ENCODE data around the gene PTPRN2.
"Not testable (repeated sequence)": the region's sequence is repeated elsewhere in the genome, so short reads cannot be mapped to it uniquely, and the experiment has no call there.

The PTPRN2 gene

DNA sequence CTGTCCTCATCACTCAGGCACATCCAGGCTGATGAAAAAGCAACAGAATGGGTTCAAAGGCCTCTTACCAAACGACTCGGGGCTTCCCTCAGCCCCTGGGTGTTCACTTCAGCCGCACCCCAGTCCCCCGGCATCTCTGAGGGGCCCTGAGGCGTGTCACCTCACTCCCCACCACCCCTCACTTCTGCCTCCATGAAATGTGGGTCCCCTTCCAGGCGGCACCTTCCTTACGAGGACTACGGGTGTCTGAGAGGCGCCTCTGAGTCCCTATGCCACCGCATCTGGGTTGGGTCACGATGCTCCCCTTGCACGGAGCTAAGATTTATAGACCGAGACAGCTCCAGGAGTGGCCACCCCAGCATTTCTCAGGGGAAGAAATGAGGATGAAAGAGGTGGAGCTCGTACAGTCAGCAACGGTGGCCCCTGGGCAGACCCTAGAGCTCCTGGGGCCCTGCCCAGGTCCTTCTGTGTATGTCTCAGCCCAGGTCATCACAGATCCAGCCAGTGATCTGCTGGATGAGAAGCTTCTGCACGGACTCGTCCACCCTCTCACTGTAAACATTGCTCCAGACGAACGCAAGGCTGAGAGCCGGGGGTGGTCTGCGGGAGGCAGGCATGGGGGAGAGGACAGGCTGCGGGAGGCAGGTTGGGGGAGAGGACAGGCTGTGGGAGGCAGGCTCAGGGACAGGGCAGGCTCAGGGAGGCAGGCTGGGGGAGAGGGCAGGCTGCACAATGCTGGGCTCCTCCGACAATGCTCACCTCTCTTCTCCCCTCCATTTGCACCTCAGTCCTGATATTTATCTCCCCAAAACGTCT, 842.6 kb downstream of the PTPRN2 start:
- DNase-seq = no peak

DNA sequence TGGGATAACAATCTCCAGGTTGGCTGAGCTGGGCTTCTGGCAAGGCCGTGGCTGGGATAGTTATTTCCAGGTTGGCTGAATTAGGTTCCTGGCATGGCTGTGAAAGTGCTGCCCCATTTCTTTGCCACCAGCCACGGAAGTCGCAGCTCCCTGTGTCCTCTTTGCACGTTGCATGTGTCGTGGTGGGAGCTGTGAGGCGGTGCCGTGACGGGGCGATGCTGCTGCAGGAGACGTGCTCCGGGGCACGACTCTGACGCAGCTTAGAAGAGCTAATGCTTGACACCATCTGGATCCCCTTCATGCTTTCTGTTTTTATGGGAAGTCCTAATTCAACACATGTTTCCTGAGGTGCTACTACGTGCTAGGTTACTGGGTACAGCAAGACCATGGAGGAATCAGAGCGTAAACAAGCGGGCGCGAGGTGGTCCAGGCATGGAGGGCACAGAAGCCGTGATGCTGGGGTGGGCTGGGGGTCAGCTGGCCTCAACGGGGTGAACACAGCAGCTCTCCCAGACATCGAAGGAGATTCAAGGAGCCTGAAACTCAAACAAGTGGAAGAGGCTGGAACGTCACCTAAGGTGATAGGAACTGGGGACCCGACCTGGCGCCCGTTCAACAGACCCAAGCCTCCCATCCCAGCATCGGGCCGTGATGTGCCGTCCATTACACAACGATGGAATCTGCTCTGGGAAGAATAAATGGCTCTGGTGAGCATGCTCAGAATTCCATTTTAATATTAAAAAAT, 843.7 kb downstream of the PTPRN2 start:
- no peak for DNase-seq

DNA sequence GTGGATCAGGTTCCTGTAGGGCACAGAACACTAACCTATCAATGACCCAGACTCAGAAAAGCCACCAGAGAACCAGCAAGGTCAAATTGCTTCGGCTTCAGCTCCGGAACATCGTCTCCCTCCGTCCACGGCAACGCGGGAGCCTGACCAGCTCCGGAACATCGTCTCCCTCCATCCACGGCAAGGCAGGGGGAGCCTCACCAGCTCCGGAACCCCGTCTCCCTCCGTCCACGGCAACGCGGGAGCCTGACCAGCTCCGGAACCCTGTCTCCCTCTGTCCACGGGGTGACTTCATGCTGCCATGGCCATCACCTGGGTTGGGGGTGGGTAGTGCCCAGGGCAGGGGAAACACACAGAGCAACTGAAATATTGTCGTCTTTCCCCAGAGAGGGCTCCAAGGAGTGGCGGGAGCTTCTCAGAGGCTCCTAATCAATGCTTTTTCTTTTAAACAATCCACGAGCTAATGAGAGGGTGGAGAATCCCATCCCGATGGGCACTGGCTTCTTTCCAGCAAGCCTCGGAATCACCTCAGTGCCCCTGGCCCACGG, 847.3 kb downstream of the PTPRN2 start:
- DNase-seq = no peak

DNA sequence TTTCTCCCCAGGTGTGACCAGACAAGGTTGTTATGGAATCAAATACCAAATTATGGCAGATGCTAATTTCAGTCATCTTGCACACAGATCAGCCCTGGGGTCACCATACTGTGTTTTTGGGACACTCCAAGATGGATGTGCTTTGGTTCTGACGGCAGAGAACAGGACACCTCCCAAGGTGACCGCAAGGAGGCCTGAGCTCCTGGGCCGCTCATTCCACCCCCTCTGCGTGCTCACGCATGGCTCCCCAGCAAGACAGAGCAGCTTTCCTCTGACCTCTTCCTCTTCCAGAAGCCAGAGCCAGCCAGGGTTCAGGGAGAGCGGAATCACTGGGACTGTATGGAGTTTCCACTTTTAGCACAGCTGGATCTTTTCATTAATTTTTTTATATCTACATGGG, 848.0 kb downstream of the PTPRN2 start:
- DNase-seq = no peak

DNA sequence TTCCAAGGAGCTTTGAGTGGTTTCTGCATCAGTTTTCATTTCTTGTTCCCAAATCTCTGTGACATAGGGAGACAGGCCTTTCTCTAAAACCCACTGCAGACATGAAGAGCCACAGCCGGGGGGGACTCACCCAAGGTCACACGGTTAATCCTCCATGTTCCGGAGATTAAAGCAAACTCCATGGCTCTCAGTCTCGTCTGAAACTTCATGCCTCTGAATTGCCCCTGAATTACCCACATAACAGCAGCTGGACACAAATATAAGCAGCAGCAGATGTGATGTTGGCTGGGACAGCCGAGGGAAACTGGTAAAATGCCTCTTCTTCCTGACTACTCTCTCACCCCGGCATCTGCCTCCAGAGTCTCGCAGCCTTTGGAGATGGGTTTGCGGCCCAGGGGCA, 848.6 kb downstream of the PTPRN2 start:
- no peak for DNase-seq

DNA sequence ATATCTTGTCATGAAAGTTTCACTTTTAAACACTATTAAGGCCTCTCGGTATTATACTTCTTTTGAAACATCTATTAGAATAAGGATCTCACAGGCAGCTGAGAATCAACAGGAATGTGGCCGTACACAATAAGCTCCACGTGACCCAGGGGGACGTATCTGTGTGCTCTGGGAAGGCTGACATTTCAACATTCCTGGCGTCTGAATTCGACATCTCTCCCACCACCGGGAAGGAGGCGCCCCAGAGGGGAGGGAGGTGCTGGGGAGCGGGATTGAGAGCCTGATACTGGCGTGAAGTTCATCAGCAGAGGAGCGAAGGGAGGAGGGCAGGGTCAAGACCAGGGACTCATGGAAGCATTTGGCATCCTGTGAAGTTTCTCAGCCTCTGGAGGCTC, 849.6 kb downstream of the PTPRN2 start:
- no peak for DNase-seq

DNA sequence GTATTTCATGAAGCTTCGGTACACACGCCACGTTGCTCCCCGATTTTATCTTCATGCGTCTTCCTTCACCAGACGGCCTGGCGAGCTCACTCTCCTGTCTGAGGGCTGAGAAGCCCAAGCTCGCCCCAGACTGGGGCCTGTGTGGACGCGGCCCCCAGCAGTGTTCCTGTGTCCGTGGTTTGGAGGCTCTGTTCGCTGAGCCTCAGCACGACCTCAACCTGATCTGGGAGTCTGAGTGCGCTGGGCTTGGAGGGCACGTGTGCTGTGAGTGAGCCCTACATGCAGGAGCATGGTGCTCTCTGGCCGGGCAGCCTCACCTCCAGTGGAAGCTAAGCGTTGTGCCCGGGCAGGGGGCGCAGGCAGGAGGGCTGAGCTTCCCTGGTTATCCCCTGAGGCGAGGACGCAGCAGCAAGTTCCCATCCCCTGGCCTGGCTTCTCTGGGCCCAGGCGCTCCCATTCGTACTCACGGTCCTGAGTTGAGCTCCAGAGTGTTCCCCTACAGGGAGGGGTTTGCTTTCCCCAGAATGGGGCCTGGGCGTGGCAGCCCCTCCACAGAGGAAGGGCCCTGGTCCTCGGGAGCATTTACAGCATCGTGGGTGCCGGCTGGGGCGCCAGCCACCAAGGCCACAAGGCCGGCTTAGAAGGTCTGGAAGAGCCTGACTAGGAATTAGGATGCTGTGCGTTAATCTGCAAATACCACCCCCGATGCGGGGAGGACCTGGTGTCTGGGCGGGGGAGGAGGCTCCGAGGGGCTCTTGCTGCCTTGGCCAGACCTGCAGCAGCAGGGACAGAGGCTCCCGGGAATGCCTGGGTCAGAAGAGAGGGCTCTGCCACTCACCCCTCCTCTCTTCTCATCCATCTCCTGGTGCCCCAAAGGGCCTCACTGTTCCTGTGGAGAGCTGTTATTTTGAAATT, 850.2 kb downstream of the PTPRN2 start:
- no peak for DNase-seq

DNA sequence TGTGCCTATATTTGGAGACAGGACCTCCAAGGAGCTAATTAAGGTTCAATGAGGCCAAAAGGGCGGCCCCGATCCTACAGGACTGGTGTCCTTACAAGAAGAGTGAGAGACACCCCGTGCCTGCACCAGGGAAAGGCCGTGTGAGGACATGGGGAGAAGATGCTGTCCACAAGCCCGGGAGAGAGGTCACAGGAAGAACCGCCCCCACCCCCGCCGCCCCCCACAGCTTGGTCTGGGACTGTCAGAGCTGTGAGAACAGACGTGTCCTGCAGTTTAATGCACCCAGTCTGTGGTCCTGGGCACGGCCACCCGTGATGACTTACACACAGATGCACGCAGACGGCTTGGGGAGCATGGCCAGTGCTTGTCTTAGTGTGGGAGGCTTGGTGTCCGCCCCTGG, 851.3 kb downstream of the PTPRN2 start:
- no peak for DNase-seq

DNA sequence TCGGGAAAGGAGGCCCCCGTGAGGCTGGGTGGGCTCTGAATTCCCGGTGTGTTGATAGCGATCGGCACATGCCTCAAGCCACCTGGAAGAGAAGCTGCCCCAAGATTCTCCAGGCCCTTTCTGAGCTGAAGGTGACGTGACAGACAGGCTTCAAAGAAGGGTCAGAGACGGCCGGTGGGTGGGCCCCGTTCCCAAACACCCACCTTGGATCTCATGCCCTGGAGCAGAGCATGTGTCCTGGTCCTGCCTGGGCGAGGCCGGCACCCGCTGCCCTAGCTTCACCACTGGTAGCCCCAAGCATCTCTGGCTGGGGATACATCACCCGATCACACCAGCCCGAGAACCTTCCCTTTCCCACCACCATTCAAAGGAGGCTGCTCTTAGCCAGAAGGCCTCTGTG, 851.8 kb downstream of the PTPRN2 start:
- DNase-seq = no peak

DNA sequence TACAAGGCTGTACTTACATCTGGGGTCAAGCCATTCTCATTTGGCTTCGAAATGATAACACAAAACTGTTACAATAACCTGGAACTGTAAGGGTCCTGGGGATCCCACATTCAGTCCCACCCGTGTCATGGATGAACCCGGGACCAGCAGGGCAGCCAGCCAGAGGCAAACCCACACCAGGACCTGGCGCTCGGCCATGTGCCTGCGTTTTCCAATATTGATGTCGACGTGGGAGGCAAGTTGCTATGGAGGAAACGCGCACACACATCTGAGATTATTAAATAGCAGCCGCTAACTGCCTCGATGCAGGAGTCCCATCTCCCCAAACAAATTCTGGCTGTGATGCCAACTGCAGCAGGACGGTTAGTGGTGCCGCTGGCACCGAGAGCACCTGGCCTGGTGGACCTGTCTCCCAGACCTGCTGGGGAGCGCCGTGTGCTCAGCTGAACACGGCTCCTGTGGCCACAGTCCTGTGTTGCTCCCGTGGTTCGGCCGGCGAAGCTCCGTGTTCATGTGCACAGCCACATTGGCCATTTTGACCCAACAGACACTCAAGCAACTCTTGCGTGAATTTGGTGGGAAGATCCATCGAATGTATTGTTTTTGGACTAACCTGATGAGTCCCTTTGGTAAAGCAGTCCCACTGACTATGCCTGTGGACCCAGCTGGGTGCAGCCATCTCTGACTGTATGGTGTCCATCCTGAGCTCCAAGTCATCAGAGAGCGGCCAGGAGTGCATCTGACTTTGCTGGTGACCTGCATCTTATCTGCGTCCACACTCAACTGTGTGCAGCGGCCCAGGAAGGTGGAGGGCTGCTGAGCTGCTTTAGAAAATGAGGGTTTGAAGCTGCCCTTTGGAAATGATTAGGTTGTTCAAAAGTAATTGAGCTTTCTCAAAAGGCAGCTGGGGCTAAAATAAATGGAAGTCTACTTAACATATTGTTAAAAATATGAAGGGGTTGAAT, 852.7 kb downstream of the PTPRN2 start:
- no peak for DNase-seq

DNA sequence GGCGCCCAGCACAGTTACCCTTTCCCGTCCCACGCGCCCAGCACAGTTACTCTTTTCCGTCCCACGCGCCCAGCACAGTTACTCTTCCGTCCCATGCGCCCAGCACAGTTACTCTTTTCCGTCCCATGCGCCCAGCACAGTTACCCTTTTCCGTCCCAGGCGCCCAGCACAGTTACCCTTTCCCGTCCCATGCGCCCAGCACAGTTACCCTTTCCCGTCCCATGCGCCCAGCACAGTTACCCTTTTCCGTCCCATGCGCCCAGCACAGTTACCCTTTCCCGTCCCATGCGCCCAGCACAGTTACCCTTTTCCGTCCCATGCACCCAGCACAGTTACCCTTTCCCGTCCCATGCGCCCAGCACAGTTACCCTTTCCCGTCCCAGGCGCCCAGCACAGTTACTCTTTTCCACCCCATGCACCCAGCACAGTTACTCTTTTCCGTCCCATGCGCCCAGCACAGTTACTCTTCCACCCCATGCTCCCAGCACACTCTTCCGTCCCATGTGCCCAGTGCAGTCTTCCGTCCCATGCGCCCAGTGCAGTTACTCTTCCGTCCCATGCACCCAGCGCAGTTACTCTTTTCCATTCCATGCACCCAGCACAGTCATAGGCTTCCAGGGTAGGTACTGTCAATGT, 853.7 kb downstream of the PTPRN2 start:
- DNase-seq = not testable (repeated sequence)

DNA sequence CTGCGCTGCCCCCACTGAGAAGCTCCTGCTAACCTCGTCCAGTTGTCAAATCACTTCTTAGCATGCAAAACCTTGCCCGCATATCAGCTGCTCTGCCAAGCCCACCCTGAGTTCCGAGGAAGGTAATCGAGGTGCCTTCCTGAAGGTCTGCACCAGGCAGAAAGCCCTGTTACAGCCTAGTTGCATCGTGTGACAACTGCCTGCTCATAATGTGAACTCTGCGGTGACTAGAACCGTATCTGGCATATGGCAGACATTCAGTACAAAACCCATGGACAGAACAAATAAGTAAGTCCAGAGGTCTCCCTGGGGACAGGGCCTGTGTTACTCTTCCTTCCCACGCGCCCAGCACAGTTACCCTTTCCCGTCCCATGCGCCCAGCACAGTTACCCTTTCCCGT, 856.5 kb downstream of the PTPRN2 start:
- no peak for DNase-seq

DNA sequence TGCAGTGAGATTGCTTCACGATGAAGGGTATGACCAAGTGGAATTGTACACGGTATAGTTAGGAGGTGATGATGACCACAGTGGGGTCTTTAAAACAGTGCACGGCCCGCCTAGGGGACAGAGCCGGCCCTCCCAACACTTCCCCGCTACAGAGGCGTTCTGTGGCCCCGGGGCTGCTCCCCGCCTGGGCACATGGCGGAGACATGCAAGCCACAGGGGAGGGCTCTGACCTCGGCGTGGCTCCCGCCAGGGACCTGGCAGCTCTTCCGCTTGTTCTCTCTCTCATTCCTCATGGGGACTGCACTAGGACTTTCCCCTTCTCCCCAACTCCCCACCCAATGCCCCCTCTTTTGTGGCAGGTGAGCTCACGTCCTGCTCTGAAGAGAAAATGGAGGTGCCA, 857.0 kb downstream of the PTPRN2 start:
- DNase-seq = no peak

DNA sequence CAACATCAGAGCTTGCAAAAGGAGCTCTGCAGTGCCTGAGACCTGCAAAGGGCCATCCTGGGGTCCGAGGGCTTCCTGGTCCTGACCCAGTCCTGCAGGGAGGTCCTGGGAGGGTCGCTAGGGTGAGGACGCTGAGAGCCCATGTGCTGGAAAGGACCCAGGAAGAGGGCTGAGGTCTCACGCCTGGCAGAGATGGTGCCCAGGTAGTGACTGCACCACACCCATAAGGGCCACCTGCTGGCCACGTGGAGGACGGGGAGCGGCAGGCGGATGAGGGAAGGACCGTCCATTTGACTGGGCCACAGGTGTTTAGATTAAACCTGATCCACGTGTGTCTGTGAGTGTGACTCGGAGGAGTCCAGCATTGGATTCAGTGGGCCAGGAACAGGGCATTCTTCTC, 858.1 kb downstream of the PTPRN2 start:
- DNase-seq = no peak

DNA sequence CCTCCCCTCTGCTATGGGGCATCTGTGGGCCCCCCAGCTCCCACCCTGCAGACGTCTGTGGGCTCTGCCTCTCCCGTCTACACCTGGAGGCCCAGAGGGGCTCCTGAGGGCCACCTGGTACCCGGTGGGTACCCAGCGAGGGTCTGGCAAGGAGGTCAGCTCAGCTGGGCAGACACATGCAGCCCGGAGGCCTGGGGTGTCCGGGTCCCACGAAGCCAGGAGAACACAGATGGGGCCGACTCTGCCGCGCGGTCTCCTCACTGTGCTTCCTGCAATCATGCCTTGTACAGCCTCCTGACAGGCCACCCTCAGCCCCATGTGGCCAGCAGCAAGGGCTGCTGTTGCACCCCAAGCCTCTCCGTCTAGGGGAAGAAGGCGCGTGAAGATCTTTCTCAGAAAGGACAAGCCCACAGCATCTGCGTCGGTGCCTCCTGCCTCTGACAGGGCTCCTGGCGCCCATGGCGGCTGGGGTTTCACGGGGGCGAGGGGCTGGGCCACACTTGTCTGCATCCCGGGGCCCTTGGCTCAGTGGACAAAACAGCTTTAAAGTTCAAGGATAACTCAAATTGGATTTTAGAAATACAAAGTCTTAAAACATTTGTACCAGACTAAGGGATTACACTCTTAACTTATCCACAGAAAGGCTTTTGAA, 859.5 kb downstream of the PTPRN2 start:
- no peak for DNase-seq

DNA sequence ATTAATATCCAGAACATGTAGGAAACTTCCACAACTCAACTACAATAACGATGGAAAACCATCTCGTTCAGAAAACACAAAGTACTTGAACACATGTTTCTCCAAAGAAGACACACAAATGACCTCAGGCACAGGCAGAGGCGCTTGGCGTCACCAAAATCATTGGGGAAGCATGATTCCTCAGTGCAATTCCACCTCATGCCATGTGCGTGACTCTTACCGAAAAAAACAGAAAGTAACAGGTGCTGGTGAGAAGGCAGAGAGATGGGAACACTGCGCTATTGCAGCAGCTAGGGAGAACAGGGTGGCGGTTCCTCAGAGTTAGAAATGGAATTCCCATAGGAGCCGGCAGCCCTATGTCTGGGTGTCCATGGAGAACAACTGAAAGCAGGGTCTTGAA, 860.9 kb downstream of the PTPRN2 start:
- DNase-seq = no peak

DNA sequence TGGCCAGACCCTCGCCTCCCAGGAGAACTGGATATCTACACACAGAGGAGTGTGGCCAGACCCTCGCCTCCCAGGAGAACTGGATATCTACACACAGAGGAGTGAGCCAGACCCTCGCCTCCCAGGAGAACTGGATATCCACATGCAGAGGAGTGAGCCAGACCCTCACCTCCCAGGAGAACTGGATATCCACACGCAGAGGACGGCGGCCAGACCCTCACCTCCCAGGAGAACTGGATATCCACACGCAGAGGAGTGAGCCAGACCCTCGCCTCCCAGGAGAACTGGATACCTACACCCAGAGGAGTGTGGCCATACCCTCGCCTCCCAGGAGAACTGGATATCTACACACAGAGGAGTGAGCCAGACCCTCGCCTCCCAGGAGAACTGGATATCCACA, 862.3 kb downstream of the PTPRN2 start:
- not testable (repeated sequence) for DNase-seq

DNA sequence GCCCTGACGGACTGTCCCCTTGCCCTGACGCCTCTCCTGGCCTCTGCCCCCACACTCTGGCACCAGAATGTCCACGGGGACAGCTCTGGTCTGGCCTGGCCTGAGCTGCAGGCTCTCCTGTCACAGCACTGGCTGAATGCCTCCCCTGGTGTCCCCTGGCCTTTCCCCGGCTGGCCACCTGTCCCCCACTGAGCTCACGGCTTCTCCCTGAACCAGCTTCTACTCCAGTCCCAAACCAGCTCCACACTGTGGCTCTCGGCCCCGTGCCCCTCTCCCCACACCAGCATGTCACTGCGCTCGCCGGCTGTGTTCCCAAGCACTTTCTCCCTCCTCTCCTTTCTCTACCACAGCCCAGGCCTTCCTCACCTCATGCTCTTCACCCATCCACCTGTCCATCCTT, 864.4 kb downstream of the PTPRN2 start:
- DNase-seq = no peak

DNA sequence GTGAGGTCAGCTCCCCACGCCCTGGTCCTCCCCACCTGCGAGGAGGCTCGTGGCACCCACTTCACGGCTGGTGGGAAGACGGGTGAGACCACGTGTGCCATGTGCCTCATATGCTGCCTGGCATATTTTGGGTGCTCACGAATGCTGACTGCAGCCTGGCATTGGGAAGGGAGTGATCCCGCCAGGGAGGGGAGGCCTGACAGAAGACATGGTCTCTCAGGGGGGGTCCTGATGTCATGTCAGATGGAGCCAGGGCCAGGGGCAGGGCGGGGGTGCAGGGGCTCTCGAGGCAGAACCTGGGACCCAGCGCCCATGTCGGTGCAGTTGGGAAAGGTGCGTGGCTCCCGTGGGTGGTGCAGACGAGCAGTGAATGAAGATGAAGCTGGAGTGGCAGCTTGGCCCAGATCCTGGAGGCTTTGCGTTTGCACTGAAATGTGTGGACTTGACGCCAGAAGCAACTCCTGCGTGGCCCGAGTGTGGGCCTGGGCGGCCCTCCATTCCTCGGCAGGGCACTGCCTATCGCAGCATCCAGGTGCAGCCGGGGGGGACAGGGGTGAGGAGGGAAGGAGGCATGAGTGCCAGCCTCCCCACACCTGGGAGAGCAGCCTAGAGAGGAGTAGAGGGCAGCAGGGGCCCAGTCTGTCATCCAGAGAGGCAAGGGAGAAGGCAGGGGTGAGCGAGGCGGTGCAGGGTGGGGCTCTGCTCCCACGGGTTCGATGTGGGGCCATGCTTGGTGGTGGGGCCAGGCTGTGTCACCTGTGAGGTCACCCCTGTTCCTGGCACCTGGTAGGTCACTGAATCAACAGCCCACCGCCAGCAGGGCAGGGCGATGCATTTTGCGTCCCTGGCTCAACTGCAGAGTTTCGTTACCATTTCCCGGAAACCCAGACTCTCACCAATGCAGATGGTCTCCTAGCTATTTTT, 865.2 kb downstream of the PTPRN2 start:
- no peak for DNase-seq
